PC-3 (cell line): ENCODE results near the gene PTP4A1.

Source experiments
- CTCF ChIP-seq: fragments of 300-600 bp; sonication (generic); conservative IDR thresholded peaks from 2 replicates; pipeline ENCODE4 v1.5.1; 2017; ENCODE audit warnings: antibody characterized with exemption, low read depth, mild to moderate bottlenecking, low read length
- EZH2 ChIP-seq: fragments of 300-600 bp; sonication (generic); IDR thresholded peaks from one replicate; pipeline ENCODE4 v1.6.1; 2017; ENCODE audit warnings: antibody characterized with exemption, mild to moderate bottlenecking, low read length; ENCODE audit not compliant: unreplicated experiment
- EZH2phosphoT487 ChIP-seq: fragments of 300-600 bp; sonication (generic); IDR thresholded peaks from 2 replicates; pipeline ENCODE4 v1.6.1; 2018; ENCODE audit warnings: mild to moderate bottlenecking, antibody characterized with exemption, low read length, borderline replicate concordance

GRCh38 chr6:63609231-63609630 lies 37.0 kb downstream of the PTP4A1 start:
- TF ChIP-seq CTCF = no peak
- no peak for TF ChIP-seq EZH2phosphoT487
- TF ChIP-seq EZH2 = no peak
